IMR-90 (cell line): ENCODE measurements around the gene PDCD10. TPM values are rescaled to one million over a fixed set of nuclear protein-coding genes. Genes with fewer than 3 reads are reported as not detected.

Experiments
- ATAC-seq: fragments of 200-7000 bp; cut with Tn5 transposase; 2 replicates; pipeline ENCODE4 v1.9.1; 2020; ENCODE audit warnings: low read depth, mild to moderate bottlenecking, moderate library complexity
- BruUV-seq: library from RNA; stranded (reverse); fragments of 400-500 nt; replicated peaks from 2 replicates; lab custom pipeline; 2021; lab: Mats Ljungman, UMichigan
- CTCF ChIA-PET: fragments of 300-600 bp; formaldehyde crosslinking; extraction: SDS; loops from one replicate; lab custom pipeline; 2021; ENCODE audit warnings: antibody characterized with exemption; lab: Yijun Ruan, JAX
- POLR2A ChIA-PET: fragments of 300-600 bp; sonication (Branson Sonifier 250); formaldehyde crosslinking; loops from one replicate; lab custom pipeline; 2022; ENCODE audit warnings: antibody characterized with exemption; ENCODE audit not compliant: unreplicated experiment; lab: Charles Lee
- DNase-seq: peaks from one replicate; pipeline ENCODE4 v3.0.0; 2013
- H2AFZ ChIP-seq: replicated peaks from 2 replicates; pipeline ENCODE3; 2013; ENCODE audit warnings: low read length, mild to moderate bottlenecking; ENCODE audit not compliant: poor library complexity
- H2AK5ac ChIP-seq: 2 replicates; pipeline ENCODE4 v1.6.1; 2013; ENCODE audit warnings: low read depth, low read length, inconsistent platforms
- H2AK9ac ChIP-seq: replicated peaks from 2 replicates; pipeline ENCODE3; 2013; ENCODE audit warnings: mild to moderate bottlenecking, low read depth, low read length, moderate library complexity; ENCODE audit not compliant: poor library complexity
- H2BK120ac ChIP-seq: 2 replicates; pipeline ENCODE4 v1.6.1; 2013; ENCODE audit warnings: low read depth, low read length, inconsistent platforms
- H2BK15ac ChIP-seq: 3 replicates; pipeline ENCODE4 v1.6.1; 2013; ENCODE audit warnings: low read depth, low read length, inconsistent platforms
- H2BK20ac ChIP-seq: 2 replicates; pipeline ENCODE4 v1.6.1; 2013; ENCODE audit warnings: low read depth, mild to moderate bottlenecking, inconsistent platforms, low read length, moderate library complexity
- H2BK5ac ChIP-seq: 2 replicates; pipeline ENCODE4 v1.6.1; 2013; ENCODE audit warnings: mild to moderate bottlenecking, low read depth, low read length, inconsistent platforms; ENCODE audit not compliant: poor library complexity, severe bottlenecking
- H3K14ac ChIP-seq: replicated peaks from 2 replicates; pipeline ENCODE4 v1.6.1; 2013; ENCODE audit warnings: low read depth, low read length, inconsistent platforms
- H3K18ac ChIP-seq: 2 replicates; pipeline ENCODE4 v1.6.1; 2013; ENCODE audit warnings: low read depth, low read length, control low read depth
- H3K23ac ChIP-seq: 2 replicates; pipeline ENCODE4 v1.6.1; 2013; ENCODE audit warnings: low read depth, low read length, inconsistent platforms
- H3K27ac ChIP-seq: 2 replicates; pipeline ENCODE4 v1.5.1; 2013; ENCODE audit warnings: mild to moderate bottlenecking, control low read depth, low read length; ENCODE audit not compliant: insufficient read depth
- H3K27me3 ChIP-seq: 2 replicates; pipeline ENCODE4 v1.6.1; 2013; ENCODE audit warnings: low read length; ENCODE audit not compliant: control insufficient read depth, insufficient read depth
- H3K36me3 ChIP-seq: 2 replicates; pipeline ENCODE4 v1.6.1; 2013; ENCODE audit warnings: low read length, mixed read lengths; ENCODE audit not compliant: control insufficient read depth, insufficient read depth
- H3K4ac ChIP-seq: 2 replicates; pipeline ENCODE4 v1.6.1; 2013; ENCODE audit warnings: low read depth, low read length, inconsistent platforms
- H3K4me1 ChIP-seq: 2 replicates; pipeline ENCODE4 v1.6.1; 2013; ENCODE audit warnings: low read length, mixed read lengths; ENCODE audit not compliant: control insufficient read depth, insufficient read depth
- H3K4me2 ChIP-seq: 2 replicates; pipeline ENCODE4 v1.6.1; 2013; ENCODE audit warnings: low read depth, mild to moderate bottlenecking, control low read depth, low read length, moderate library complexity
- H3K4me3 ChIP-seq: 2 replicates; pipeline ENCODE4 v1.5.1; 2013; ENCODE audit warnings: low read depth, mild to moderate bottlenecking, control low read depth, low read length, moderate library complexity; ENCODE audit not compliant: insufficient read depth
- H3K56ac ChIP-seq: 2 replicates; pipeline ENCODE4 v1.6.1; 2013; ENCODE audit warnings: low read length, inconsistent platforms; ENCODE audit not compliant: insufficient read depth; ENCODE audit errors: extremely low read depth
- H3K79me1 ChIP-seq, 2 experiments: 2 replicates each; pipeline ENCODE4 v1.6.1; 2013; ENCODE audit warnings: low read length in 2 of 2, inconsistent platforms in 1 of 2, low read depth in 1 of 2
- H3K9ac ChIP-seq: 2 replicates; pipeline ENCODE4 v1.6.1; 2013; ENCODE audit warnings: low read depth, low read length, control low read depth
- H3K9me1 ChIP-seq: 2 replicates; pipeline ENCODE4 v1.6.1; 2013; ENCODE audit warnings: low read length, inconsistent platforms; ENCODE audit not compliant: insufficient read depth
- H3K9me3 ChIP-seq: 2 replicates; pipeline ENCODE4 v1.6.1; 2013; ENCODE audit warnings: low read length; ENCODE audit not compliant: control insufficient read depth, insufficient read depth
- H4K20me1 ChIP-seq: 2 replicates; pipeline ENCODE4 v1.6.1; 2013; ENCODE audit warnings: low read length, inconsistent platforms; ENCODE audit not compliant: insufficient read depth
- H4K5ac ChIP-seq: 2 replicates; pipeline ENCODE4 v1.6.1; 2013; ENCODE audit warnings: mild to moderate bottlenecking, low read depth, low read length, control low read depth
- H4K8ac ChIP-seq, 2 experiments: 2 replicates each; pipeline ENCODE4 v1.6.1; 2013; ENCODE audit warnings: low read depth in 2 of 2, low read length in 2 of 2, control low read depth in 1 of 2, inconsistent platforms in 1 of 2
- H4K91ac ChIP-seq: 2 replicates; pipeline ENCODE4 v1.6.1; 2013; ENCODE audit warnings: low read depth, low read length, inconsistent platforms; ENCODE audit not compliant: insufficient read depth
- BHLHE40 ChIP-seq: fragments of 150-350 bp; IDR thresholded peaks from 2 replicates; pipeline ENCODE4 v1.6.1; 2016; ENCODE audit warnings: mild to moderate bottlenecking, low read depth, low read length
- CEBPB ChIP-seq: IDR thresholded peaks from 2 replicates; pipeline ENCODE4 v1.6.1; 2012; ENCODE audit warnings: low read depth, low read length, improper control_type of control experiment
- FOS ChIP-seq: fragments of 150-350 bp; IDR thresholded peaks from 2 replicates; pipeline ENCODE4 v1.6.1; 2016; ENCODE audit warnings: low read depth, low read length
- MAZ ChIP-seq: IDR thresholded peaks from 2 replicates; pipeline ENCODE4 v1.6.1; 2012; ENCODE audit warnings: low read depth, mild to moderate bottlenecking, low read length, improper control_type of control experiment, moderate library complexity, borderline replicate concordance
- NFE2L2 ChIP-seq: fragments of 150-350 bp; IDR thresholded peaks from 2 replicates; pipeline ENCODE4 v1.6.1; 2016; ENCODE audit warnings: low read depth, mild to moderate bottlenecking, low read length
- RFX5 ChIP-seq: IDR thresholded peaks from 2 replicates; pipeline ENCODE4 v1.8.0; 2012; ENCODE audit warnings: low read depth, mild to moderate bottlenecking, low read length, moderate library complexity
- WGBS, 2 experiments: methylation state at CpG; one replicate each; pipeline versions ENCODE4 v1.1.5 to v1.1.7; 2013; ENCODE audit warnings: missing lambda C conversion rate in 2 of 2; ENCODE audit not compliant: insufficient read length in 1 of 2; ENCODE audit errors: extremely low coverage in 2 of 2; 5-methylcytosine and 5-hydroxymethylcytosine counted together
- dilution Hi-C: fragments of 300-500 bp; cut with HindIII; formaldehyde crosslinking; loops from one replicate; pipeline ENCODE4 v1.14.3; 2018; ENCODE audit warnings: low sequenced_read_pairs; ENCODE audit not compliant: unreplicated experiment
- in situ Hi-C: fragments of 300-500 bp; cut with MboI; formaldehyde crosslinking; loops from 3 replicates; pipeline ENCODE4 v1.14.3; 2019; ENCODE audit warnings: low sequenced_read_pairs, inconsistent platforms, mixed read lengths
- intact Hi-C: fragments of 100-400 bp; cut with micrococcal nuclease; formaldehyde crosslinking; loops from 2 replicates; pipeline ENCODE4 v1.10.0; 2022
- polyA plus RNA-seq, 3 experiments: library from polyadenylated mRNA; depleted of rRNA; stranded (reverse); fragments of >200 nt; gene quantifications; 2 replicates each; pipeline ENCODE4 v1.2.3, GENCODE V29; 2012; ENCODE audit warnings: low replicate concordance in 1 of 3
- total RNA-seq: library from RNA; depleted of rRNA; stranded (reverse); fragments of >200 nt; gene quantifications from 2 replicates; pipeline ENCODE4 v1.2.3, GENCODE V29; 2012
- TF ChIP-seq, protein P1 (sequence below): fragments of 150-350 bp; IDR thresholded peaks from 2 replicates; pipeline ENCODE4 v1.6.1; 2017; ENCODE audit warnings: mild to moderate bottlenecking, antibody characterized with exemption, low read length, low read depth
- TF ChIP-seq, protein P2 (sequence below): fragments of 150-350 bp; IDR thresholded peaks from 2 replicates; pipeline ENCODE4 v1.6.1; 2016; ENCODE audit warnings: low read depth, mild to moderate bottlenecking, low read length, moderate library complexity, borderline replicate concordance

The PDCD10 gene
- total and polyA plus RNA-seq, 2 of the 4 experiments (the other 2 are of a cell fraction): 36.7 to 47.3 TPM

DNA sequence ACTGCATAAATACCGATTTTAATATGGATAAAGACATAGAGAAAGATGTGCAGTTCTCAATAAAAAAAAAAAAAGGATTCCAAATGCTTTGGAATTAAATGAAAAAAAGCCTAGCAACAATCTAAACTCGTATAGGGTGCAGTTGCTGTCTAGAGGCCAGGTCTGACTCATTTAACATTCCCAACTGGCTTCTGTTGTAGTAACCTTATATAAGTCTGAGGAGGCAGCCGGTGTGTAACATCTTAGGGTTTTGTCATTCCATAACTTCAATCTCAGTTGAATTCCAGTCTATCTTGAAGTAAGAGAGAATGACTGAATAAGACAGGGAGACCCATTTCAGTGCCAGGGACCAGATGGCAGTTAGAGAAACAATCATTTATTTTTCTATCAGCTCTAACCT lies 6.5 kb downstream of the PDCD10 start:
- H3K23ac ChIP-seq: no peak overlapping the region
- H4K5ac ChIP-seq: no peak overlapping the region
- no peak overlapping the region for H2BK120ac ChIP-seq
- no peak overlapping the region for H3K4me3 ChIP-seq
- no peak overlapping the region for H3K9ac ChIP-seq
- DNase-seq (peak; percentile 84), ATAC-seq (peak; percentile 92)
- intact Hi-C loops: no loop called here
- peaks cover 7% of the 10 kb centered on the region for H3K9me1 ChIP-seq
- no TSS peak for BruUV-seq
- no peak overlapping the region for H2BK15ac ChIP-seq
- dilution Hi-C loops: no loop called here
- no peak overlapping the region for H2AK5ac ChIP-seq
- no peaks in the 10 kb centered on the region for H3K27me3 ChIP-seq
- no peak overlapping the region for H3K14ac ChIP-seq
- POLR2A ChIA-PET: no interaction called here
- TF ChIP-seq RFX5: peak; percentile 38; the same call in 1 of the 2 replicates
- TF ChIP-seq MAZ: no peak
- TF ChIP-seq, protein P1, sequence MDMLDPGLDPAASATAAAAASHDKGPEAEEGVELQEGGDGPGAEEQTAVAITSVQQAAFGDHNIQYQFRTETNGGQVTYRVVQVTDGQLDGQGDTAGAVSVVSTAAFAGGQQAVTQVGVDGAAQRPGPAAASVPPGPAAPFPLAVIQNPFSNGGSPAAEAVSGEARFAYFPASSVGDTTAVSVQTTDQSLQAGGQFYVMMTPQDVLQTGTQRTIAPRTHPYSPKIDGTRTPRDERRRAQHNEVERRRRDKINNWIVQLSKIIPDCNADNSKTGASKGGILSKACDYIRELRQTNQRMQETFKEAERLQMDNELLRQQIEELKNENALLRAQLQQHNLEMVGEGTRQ: no peak
- TF ChIP-seq CEBPB: peak; percentile 38; the same call in 1 of the 2 replicates
- no peak for TF ChIP-seq BHLHE40
- TF ChIP-seq NFE2L2: no peak
- peak; percentile 46; the same call in 1 of the 2 replicates for TF ChIP-seq FOS
- TF ChIP-seq, protein P2, sequence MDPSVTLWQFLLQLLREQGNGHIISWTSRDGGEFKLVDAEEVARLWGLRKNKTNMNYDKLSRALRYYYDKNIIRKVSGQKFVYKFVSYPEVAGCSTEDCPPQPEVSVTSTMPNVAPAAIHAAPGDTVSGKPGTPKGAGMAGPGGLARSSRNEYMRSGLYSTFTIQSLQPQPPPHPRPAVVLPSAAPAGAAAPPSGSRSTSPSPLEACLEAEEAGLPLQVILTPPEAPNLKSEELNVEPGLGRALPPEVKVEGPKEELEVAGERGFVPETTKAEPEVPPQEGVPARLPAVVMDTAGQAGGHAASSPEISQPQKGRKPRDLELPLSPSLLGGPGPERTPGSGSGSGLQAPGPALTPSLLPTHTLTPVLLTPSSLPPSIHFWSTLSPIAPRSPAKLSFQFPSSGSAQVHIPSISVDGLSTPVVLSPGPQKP: no peak
- no peak overlapping the region for H3K27ac ChIP-seq
- in situ Hi-C loops: no loop called here
- no peaks in the 10 kb centered on the region for H3K9me3 ChIP-seq
- no peak overlapping the region for H2BK5ac ChIP-seq
- no peak overlapping the region for H3K4ac ChIP-seq
- H4K8ac ChIP-seq: no peak overlapping the region
- H3K79me1 ChIP-seq: peaks cover 10 to 47% of the 10 kb centered on the region in 2 experiments
- H3K18ac ChIP-seq: no peak overlapping the region
- CTCF ChIA-PET: no interaction called here
- no peak overlapping the region for H3K4me2 ChIP-seq
- WGBS, 2 experiments: no CpG with 5 or more reads among the region's 3 CpGs
- H3K4me1 ChIP-seq: peaks cover 2% of the 10 kb centered on the region; the same call in 1 of the 2 replicates
- H3K56ac ChIP-seq: no peak overlapping the region
- H2BK20ac ChIP-seq: no peak overlapping the region
- no peak overlapping the region for H4K91ac ChIP-seq
- no peaks in the 10 kb centered on the region for H3K36me3 ChIP-seq
- no peak overlapping the region for H2AK9ac ChIP-seq
- H4K20me1 ChIP-seq: peaks cover 67% of the 10 kb centered on the region
- no peak overlapping the region for H2AFZ ChIP-seq
